Activated CD4-positive, alpha-beta T cell treated with anti-CD3 and anti-CD28 coated beads for 1 hour (primary cell): ENCODE data around the gene CD2.

Experiments used
- DNase-seq: peaks from one replicate; pipeline ENCODE4 v3.0.0-alpha.2; 2020

Gene CD2

GRCh38 chr1:116786049-116786448 lies 31.8 kb downstream of the CD2 start:
- DNase-seq, result no peak

GRCh38 chr1:116791727-116792126 lies 37.5 kb downstream of the CD2 start:
- DNase-seq, result no peak

- DNase-seq, result no peak
Measured at GRCh38 chr1:116793357-116793935, 39.2 kb downstream of the CD2 start.

- no peak for DNase-seq
Measured at GRCh38 chr1:116794371-116794770, 40.1 kb downstream of the CD2 start.

GRCh38 chr1:116794804-116795481 lies 40.7 kb downstream of the CD2 start:
- no peak for DNase-seq

- no peak for DNase-seq
Measured at GRCh38 chr1:116795482-116795829, 41.2 kb downstream of the CD2 start.

- no peak for DNase-seq
Measured at GRCh38 chr1:116804736-116805135, 50.5 kb downstream of the CD2 start.

GRCh38 chr1:116805398-116805797 lies 51.2 kb downstream of the CD2 start:
- no peak for DNase-seq

- DNase-seq, result peak; percentile 27
Measured at GRCh38 chr1:116806245-116806644, 52.0 kb downstream of the CD2 start.

- no peak for DNase-seq
Measured at GRCh38 chr1:116806671-116807070, 52.4 kb downstream of the CD2 start.

GRCh38 chr1:116807394-116808199 lies 53.4 kb downstream of the CD2 start:
- no peak for DNase-seq

- no peak for DNase-seq
Measured at GRCh38 chr1:116808200-116808847, 54.1 kb downstream of the CD2 start.

GRCh38 chr1:116808848-116809508 lies 54.7 kb downstream of the CD2 start:
- no peak for DNase-seq

- DNase-seq, result no peak
Measured at GRCh38 chr1:116811321-116811720, 57.1 kb downstream of the CD2 start.

- no peak for DNase-seq
Measured at GRCh38 chr1:116814926-116815723, 60.9 kb downstream of the CD2 start.

GRCh38 chr1:116817582-116818064 lies 63.4 kb downstream of the CD2 start:
- DNase-seq, result peak; percentile 68
